ENCODE data around the gene XKR3. TPM values are rescaled to one million over a fixed set of nuclear protein-coding genes. Genes with fewer than 3 reads are reported as not detected.
"Not testable (repeated sequence)": the region's sequence is repeated elsewhere in the genome, so short reads cannot be mapped to it uniquely, and the experiment has no call there.

Gene XKR3
- total RNA-seq = not detected
- long read RNA-seq, partial matches to known transcripts = 0 of 1 reads
- long read RNA-seq, other reads (novel, unspliced or antisense) = 1 of 1 reads

DNA sequence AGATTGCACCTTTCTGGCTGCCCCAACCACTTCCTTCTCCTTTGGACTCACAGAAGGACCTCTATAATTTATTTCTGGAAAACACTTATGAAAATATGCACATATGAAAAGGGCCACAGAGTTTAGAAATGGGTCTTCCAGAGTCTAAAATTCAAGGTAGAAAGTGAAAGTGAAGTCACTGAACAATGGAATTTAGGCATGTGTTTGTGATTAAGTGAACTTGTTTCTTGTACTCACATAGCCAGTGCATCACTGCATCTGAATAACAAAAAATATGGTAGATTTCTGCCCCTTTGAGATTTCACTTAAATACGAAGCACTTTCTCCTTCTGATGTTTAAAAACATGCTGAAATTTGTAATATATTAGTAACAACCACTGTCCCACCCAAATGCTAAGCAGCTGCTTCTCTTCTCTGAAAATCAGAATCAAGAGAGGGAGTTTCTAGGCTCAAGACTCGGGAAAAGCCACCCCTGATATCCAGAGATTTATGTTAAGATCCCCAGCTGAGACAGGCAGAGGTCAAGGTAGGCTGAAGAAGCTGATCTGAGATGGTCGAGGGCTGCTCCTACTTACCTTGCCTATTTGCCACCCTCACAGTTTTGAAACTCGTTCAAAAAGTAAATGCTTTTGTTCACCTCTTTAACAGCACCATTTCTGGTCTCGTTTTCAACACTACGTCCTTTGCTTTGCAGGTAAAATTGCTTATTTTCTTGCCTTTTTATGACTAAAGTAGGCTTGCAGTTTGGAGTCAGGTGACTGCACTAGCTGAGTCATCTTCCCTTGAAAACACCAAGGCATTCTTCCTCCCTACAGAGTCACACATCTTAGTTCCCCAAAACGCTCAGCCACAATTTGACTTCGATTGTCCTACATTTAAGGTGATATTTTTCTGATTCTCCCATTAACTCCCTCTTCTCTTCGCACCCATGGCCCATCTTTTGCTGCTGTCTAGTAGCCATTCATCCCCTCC lies at the start of gene XKR3:
XKR3 (minus strand) TSS at position 696 of the 972 bp plus-strand sequence. CDS start 17,338 bp downstream, outside the sequence.
- DNase-seq (ENCODE audit: low spot score) = no peak

DNA sequence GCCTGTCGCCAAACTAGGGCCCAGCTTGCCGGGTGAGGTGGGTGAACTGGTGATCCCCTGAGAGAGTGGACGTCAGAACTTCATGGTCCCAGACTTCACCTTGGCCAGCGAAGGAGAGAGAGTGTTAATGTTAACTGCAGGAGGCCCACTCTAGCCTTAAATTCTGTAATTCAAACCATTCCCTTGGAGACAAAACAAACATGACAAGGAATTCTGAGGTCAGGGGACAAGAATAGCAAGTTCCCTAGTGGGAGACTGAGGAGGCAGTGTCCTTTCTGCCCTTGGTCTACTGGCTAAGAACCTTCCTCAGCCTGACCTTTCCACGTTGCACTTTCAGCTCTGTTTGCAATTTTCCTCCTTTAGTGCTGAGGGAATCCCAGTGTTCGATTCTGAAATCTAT lies 44.4 kb upstream of the XKR3 start:
- not testable (repeated sequence) for DNase-seq (ENCODE audit: low spot score)

DNA sequence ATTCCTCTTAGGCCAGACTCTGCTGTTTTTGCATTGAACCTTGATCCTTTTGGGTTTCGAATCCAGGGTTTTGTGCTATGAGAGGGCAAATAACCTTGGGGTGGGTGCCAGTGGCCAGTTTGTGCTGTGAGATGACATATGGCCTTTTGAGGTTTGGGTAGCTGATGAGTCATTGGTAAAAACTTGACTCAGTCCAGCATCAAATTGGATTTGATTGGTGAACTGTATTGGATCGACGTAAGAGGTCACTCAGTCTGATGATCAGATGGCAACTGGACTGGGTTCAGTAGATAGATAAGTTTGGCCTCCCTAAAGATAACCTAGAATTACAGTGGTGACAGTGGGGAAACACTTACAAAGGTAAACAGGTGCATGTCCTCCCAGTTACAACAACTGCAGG lies 41.0 kb upstream of the XKR3 start:
- DNase-seq (ENCODE audit: low spot score) = no peak

DNA sequence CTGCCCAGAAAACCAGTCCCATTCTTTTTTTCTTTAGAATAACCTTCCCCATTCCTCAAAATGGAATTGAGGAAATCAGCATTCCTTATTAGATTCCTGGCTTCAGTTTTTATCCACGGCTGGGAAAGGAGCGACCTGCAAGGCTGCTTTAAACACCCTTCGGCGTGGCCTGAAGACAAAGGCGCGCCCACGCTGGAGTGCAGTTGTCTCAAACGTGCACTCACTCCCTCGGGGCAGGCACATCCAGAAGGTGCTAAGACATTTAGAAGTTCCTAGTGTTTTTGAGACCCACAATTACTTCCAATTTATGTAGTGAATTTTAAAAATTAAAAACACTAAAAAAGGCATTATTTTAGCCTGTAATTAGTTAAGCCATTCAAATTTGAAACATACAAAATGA lies 31.6 kb upstream of the XKR3 start:
- DNase-seq (ENCODE audit: low spot score) = not testable (repeated sequence)

DNA sequence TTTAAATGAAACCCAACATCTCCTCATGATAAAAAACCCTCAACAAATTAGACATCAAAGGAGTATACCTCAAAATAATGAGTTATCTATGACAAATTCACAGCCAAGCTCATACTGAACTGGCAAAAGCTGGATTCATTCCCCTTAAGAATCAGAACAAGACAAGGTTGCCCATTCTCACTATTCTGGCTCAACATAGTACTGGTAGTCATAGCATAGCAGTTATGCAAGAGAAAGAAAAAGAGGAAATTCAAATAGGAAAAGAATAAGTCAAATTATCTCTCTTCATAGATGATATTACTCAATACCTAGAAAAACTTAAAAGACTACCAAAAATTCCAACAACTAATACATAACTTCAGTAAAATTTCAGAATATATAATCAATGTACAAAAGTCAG lies 29.4 kb upstream of the XKR3 start:
- DNase-seq (ENCODE audit: low spot score) = no peak

DNA sequence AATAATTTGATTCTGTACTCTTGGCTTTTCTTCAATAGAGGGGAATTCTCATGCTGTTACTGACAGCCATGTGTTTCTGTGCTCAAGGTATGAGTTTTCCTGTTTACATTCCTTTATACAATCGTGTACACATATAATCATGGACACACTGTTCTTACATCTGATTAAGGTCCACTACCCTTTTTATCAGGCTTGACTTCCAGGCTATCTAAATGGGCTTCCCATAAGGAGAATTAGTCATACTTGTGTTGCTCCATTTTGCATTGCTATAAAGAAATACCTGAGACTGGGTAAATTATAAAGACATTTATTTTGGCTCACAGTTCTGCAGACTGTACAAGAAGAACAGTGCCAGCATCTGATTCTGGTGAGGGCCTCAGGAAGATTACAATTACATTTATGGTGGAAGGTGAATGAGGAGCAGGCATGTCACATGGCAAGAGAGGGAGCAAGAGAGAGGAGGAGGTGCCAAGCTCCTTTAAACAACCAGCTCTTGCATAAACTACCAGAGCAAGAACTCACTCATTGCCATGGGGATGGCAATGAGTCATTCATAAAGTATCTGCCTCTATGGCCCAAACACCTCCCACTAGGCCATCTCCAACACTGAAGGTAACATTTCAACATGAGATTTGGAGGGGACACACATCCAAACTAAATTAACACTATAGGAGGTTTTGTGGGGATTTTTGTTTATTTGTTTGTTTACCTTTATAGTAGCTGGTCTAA lies 26.2 kb upstream of the XKR3 start:
- DNase-seq (ENCODE audit: low spot score) = not testable (repeated sequence)

DNA sequence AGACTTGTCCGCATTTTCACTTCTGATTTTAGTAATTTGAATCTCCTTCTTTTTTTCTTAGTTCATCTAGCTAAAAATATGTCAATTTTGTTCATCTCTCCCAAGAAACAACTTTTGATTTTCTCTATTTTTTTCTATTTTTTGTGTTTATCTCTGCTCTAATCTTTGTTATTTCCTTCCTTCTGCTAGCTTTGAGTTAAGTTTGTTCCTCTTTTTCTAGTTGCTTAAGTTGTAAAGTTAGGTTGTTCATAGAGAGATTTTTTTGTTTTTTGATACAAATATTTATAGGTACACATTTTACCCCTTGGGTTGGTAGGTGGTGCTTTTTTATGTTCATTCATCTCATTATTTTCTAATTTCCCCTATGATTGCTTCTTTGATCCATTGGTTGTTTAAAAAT lies 22.1 kb upstream of the XKR3 start:
- DNase-seq (ENCODE audit: low spot score) = no peak

DNA sequence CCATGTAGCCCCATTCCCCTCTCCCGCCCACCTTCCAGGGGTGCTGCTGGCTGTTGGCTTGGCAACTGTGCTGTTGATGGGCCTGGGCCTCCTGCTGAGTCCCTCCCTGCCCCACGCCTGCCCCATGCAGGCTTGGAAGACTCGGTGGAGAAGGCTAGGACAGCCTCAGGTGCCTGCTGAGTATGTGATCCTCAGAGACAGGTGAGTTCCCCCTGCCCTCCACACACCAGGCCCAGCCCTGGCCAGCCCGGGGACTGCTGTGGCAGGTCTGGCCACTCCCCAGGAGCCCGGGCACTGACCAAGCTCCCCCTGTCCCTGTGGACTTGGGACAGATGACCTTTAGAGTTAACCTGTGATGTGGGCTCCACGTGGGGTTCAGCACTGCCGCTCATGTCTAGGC lies 20.7 kb upstream of the XKR3 start:
- DNase-seq (ENCODE audit: low spot score) = no peak

DNA sequence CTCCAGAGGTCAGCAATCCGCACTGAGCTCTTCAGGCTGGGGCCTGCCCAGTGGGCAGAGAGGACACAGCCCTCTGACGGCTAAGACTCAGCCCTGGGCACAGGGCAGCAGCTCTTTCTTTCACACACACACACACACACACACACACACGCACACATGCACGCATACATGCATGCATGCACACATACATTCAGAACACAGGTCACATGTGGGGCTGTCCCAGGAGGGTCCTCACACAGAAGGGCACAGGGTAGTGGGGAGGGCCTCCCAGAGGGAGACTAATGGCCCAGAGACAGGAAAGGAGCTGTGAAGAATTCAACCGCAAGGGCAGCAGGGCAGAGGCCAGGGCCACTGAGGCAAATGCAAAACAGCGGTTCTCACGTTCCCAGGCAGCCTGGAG lies 20.3 kb upstream of the XKR3 start:
- no peak for DNase-seq (ENCODE audit: low spot score)

DNA sequence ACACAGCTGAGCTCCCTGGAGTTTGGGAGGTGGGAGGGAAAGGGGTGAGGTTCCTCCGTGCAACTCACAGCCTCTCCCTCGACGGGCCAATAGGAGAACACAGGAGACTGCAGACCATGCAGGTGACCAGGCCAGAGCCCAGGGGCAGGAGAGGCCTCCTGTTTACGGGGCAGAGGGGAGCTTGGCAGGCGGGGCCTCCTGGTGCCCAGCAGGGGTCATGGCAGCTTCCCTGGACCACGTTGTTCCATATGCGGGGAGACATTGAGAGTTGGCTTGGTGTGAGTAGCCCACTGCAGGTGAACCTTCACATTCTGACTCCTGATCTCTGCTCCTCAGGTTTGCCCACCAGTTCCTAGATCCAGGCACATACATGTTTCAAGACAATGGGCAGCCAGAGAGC lies 19.3 kb upstream of the XKR3 start:
- no peak for DNase-seq (ENCODE audit: low spot score)

DNA sequence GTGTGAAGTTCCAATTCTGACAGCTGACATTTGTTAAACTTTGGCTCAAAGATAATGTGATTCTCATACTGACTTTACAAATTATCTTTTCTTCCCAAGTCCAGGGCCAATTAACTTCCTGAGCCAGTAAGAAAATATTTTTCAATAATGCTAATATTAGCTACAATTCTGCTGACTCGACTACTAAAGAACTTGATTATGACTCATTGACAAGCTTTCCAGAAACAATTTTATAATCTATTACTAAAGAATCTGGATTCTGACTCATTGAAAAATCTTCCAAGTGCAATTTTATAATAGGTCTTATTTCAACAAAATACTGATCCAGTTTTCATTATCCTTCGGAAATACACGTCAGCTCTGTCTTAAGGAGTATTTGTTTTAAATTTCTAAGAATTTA lies 12.9 kb upstream of the XKR3 start:
- no peak for DNase-seq (ENCODE audit: low spot score)

DNA sequence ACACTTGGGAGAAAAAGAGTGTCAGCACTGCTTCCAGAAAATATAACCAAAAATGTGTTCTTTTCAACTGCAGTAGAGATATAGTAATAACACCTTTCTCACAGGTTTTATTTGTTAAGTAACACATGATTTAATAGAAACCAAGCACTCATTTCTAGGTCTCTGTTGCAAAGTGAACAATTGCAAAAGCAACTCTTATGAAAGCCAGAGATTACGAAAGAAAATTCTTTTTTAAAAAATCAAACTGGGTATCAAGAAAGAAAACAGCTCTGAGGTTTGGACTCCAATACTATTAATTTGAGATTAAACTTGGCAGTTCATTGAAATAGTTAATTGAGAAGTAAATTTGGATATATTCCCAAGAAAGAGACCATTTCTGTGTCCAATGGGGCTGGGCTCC lies 9.8 kb upstream of the XKR3 start:
- DNase-seq (ENCODE audit: low spot score) = no peak

DNA sequence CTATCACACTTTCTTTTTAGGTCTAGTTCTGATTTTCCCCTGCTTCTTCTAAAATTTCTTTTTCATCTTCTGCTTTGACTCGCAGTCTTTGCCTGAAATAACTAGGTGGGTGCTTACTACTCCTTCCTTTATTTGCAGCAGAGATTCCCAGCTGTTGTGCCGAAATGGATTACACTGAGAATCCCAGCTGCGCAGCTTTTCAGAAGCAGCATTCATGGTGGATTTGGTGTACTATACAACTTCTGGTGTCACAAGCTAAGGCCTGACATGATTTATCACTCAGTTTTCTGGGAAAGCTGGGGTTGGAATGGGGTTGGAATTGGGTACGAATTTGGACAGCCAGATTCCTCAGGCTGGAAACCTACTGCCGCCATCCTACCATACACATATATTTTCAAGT lies 6.0 kb upstream of the XKR3 start:
- DNase-seq (ENCODE audit: low spot score) = no peak

DNA sequence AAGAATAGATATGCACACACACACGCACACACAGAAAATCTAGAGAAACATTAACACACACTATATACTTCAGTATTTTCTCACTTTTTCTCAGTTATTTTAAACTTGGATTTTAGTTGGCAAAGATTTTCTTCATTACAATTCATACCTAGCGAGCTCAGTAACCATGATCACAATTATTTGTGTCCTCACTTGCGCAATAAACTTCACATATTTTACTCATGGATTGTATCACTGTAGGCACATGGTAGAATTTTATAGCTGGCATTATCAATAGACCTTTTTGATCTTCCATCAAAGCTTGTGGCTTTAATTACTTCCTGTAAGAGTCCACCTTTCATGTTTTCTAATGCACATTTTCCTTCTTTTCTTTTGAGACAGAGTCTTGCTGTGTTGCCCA lies 4.8 kb upstream of the XKR3 start:
- DNase-seq (ENCODE audit: low spot score) = no peak

DNA sequence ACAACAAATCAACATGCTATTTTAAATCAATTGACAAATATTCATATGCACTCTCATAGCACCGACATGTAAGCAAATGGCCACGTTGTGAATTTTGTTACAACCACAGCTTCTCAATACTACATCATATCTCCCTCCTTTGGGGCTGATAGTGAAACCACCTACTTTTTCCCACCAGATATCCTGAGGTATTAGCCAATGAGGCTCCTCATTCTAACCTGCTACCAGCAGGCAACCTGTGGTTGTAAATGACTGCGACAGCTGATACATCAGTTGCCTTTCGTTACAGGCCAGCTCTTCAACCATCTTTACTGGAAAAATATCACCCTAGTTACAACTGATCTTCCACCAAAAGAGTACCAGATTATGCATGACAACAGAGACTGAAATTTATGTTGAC lies 3.7 kb upstream of the XKR3 start:
- no peak for DNase-seq (ENCODE audit: low spot score)

DNA sequence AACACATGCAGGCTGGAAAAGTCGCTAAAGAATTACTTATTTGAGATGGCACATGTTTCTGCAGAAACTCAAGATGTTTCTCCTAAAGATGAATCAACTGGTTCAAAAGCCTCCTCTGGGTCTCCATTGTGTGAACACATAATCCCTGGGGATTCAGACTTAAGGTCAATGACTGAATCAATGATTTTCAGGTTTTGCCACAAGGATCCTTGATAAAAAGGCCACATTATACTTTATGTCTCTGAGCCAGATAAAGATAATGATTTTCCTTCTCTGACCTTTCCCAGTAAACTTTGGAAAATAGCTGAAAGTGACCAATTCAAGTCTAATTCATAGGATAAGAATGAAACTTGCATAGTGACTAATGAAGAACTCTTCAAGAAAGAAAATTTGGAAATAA lies 2.3 kb upstream of the XKR3 start:
- DNase-seq (ENCODE audit: low spot score) = no peak

DNA sequence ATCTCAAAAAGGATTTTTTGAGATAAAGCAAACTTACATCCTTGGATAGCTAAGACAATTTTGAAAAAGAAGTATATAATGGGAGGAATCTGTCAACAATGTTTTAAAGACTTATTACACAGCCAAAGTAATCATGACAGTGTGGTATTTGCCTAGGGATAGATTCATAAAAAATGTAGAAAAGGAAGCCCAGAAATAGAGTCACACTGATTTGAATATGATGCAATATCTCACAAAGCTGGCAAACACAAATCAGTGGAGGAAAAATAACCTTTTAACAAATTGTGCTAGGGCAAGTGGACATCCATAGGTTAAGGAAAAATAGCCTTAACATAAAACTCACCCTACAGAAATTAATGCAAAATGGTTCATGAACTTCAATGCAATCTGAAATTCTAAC lies 6.0 kb downstream of the XKR3 start:
- DNase-seq (ENCODE audit: low spot score) = no peak

DNA sequence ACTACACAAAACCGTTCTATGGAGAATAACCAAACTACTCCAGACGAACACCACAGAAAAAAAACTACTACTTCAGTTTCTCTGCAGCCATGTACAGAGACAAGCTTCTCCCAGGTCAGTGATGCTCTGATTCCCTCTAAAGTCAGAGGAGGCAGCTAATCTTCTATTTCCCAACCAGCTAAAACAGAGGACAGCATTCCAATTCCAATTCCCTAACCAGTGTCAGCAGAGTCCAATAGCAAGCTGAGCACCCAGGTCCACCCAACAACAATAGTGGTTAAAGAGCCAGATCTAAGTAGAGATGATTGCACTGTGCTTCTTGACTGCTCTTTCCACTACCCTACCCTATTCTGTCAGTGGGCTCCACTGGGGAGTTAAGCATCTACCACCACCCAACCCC lies 6.7 kb downstream of the XKR3 start:
- DNase-seq (ENCODE audit: low spot score) = no peak

DNA sequence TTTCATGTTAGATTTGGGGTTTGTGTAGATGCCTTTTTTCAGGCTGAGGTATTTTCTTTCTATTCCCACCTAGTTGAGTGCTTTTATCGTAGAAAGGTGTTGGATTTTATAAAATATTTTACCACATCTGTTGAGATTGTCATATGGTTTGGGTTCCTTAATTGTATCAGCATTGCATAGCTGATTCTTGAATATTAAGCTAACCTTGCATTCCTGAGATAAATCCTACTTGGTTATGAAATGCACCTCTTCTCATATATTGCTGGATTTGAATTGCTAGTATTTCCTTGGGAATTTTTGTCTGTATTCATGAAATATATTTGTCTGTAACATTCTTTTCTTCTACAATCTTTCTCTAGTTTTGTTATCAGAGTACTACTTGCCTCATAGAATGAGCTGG lies 10.1 kb downstream of the XKR3 start:
- DNase-seq (ENCODE audit: low spot score) = no peak

DNA sequence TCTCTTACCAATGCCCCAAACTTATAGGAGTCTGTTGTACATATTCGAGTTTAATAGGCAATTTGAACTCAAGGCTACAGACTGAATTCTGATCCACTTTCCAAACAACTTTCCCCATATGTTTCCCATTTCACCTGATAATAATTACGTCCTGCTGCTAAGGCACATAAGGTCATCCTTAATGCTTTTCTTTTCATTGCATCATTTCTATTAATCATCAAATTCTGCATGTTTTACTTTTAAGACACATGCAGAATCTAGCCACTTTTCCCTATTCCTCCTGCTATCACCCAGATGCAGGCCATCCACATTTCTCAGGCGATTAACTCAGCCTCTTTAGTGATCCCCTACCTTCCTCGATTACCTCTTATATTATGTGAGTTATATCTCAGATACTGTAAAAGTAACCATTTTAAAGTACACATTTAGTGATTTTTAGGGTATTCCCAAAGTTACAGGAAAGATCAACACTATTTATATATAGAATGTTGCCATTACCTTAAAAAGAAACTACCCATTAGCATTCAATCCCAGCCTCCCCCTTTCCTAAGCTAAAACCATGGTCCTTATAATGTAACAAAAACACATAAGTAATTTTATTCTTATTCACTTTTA lies 14.9 kb downstream of the XKR3 start:
- no peak for DNase-seq (ENCODE audit: low spot score)

DNA sequence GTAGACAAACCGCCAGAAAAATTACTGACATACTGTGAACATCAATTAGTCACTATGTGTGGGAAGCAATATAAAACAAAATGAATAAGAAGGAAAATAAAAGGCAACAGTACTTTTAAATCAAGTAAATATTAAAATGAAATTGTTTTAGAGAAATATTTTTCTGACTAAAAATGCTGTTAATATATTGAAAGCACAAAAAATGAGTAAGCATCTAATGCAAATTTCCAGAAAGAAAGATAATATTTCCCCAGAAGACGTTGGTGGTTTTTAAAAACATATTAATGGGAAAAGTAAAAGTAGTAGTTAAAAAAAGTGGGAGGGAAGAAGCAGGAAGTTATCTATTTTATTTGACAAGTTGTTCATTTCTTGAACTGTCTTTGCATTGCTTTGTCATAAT lies 16.5 kb downstream of the XKR3 start:
- DNase-seq (ENCODE audit: low spot score) = no peak

DNA sequence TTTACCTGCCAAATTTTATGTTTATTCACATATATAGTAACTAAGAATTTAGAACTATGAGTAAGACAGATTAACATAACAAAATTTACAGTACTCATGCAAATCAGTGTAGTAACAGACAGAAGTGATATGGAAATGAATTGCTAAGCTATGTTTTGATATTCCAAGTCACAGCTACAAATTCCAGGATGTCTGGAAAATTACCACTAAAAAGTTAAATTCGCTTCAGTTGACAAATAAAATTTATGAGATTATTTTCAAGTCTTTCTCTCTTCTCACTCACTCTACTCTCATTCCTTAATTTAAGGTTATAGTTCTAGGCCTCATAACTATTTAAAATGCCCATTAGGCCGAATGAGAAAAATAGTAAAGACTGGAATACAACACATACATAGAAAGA lies 18.1 kb downstream of the XKR3 start:
- no peak for DNase-seq (ENCODE audit: low spot score)

Data from mesenteric fat pad (tissue), 1 donor.